WTC11 (cell line): Measurements from ENCODE around the gene SNX24. TPM values are rescaled to one million over a fixed set of nuclear protein-coding genes. Genes with fewer than 3 reads are reported as not detected.
A peak's percentile ranks its signal among the peaks of the same experiment; 100 is the strongest.

ENCODE experiments used
- ATAC-seq: fragments of 200-7000 bp; cut with Tn5 transposase; 2 replicates; pipeline ENCODE4 v1.10.0; 2021; ENCODE audit warnings: mild to moderate bottlenecking, moderate library complexity
- CTCF ChIA-PET: fragments of 300-600 bp; sonication (Branson Sonifier 250); formaldehyde crosslinking; loops from one replicate; lab custom pipeline; 2021; ENCODE audit warnings: antibody characterized with exemption; lab: Charles Lee
- POLR2A ChIA-PET: fragments of 350-600 bp; sonication (Branson Sonifier 250); formaldehyde crosslinking; loops from one replicate; lab custom pipeline; 2021; ENCODE audit warnings: antibody characterized with exemption; lab: Charles Lee
- DNase-seq: peaks from one replicate; pipeline ENCODE4 v3.0.0; 2021; ENCODE audit warnings: low spot score
- H3K27ac Mint-ChIP-seq: 2 replicates; pipeline ENCODE4 v1.8.0; 2021; ENCODE audit warnings: mixed read lengths
- H3K27me3 Mint-ChIP-seq: 2 replicates; pipeline ENCODE4 v1.8.0; 2021; ENCODE audit warnings: low read depth, mild to moderate bottlenecking, moderate library complexity, mixed read lengths
- H3K36me3 Mint-ChIP-seq: 2 replicates; pipeline ENCODE4 v1.8.0; 2021; ENCODE audit warnings: mixed read lengths
- H3K4me1 Mint-ChIP-seq: 2 replicates; pipeline ENCODE4 v1.8.0; 2022; ENCODE audit warnings: mixed read lengths
- H3K4me3 Mint-ChIP-seq: 2 replicates; pipeline ENCODE4 v1.8.0; 2021; ENCODE audit warnings: mild to moderate bottlenecking, moderate library complexity, mixed read lengths
- H3K9me3 Mint-ChIP-seq: 2 replicates; pipeline ENCODE4 v1.8.0; 2021; ENCODE audit warnings: mixed read lengths
- ATF2 ChIP-seq: sonication (generic); formaldehyde crosslinking; IDR thresholded peaks from 2 replicates; pipeline ENCODE4 v1.8.1; 2022; ENCODE audit warnings: low read depth, missing genetic modification reagents, borderline replicate concordance
- CDX4 ChIP-seq: fragments of 250-450 bp; sonication (Bioruptor Pico); IDR thresholded peaks from 2 replicates; pipeline ENCODE4 v1.9.0; 2021; ENCODE audit warnings: moderate library complexity, mild to moderate bottlenecking, inconsistent platforms, borderline replicate concordance
- EMX1 ChIP-seq: fragments of 250-450 bp; sonication (Bioruptor Pico); IDR thresholded peaks from 2 replicates; pipeline ENCODE4 v1.8.0; 2021; ENCODE audit warnings: mild to moderate bottlenecking
- ETV6 ChIP-seq: sonication (generic); formaldehyde crosslinking; IDR thresholded peaks from 2 replicates; pipeline ENCODE4 v1.8.1; 2022; ENCODE audit warnings: mild to moderate bottlenecking, missing genetic modification reagents
- FOXJ3 ChIP-seq: sonication (generic); formaldehyde crosslinking; IDR thresholded peaks from 2 replicates; pipeline ENCODE4 v1.9.0; 2021; ENCODE audit warnings: missing genetic modification reagents, mild to moderate bottlenecking, borderline replicate concordance
- HMGXB4 ChIP-seq: sonication (generic); formaldehyde crosslinking; IDR thresholded peaks from 2 replicates; pipeline ENCODE4 v1.8.1; 2023; ENCODE audit warnings: mild to moderate bottlenecking, moderate library complexity, missing genetic modification reagents
- KAT7 ChIP-seq: sonication (generic); formaldehyde crosslinking; IDR thresholded peaks from 2 replicates; pipeline ENCODE4 v1.8.1; 2023; ENCODE audit warnings: missing genetic modification reagents, mild to moderate bottlenecking, borderline replicate concordance
- PRDM15 ChIP-seq: sonication (generic); formaldehyde crosslinking; IDR thresholded peaks from 2 replicates; pipeline ENCODE4 v1.8.0; 2022; ENCODE audit warnings: missing genetic modification reagents
- SP1 ChIP-seq: sonication (generic); formaldehyde crosslinking; conservative IDR thresholded peaks from 2 replicates; pipeline ENCODE4 v1.8.1; 2022; ENCODE audit warnings: missing genetic modification reagents
- STAT6 ChIP-seq: sonication (generic); formaldehyde crosslinking; conservative IDR thresholded peaks from 2 replicates; pipeline ENCODE4 v1.8.1; 2023; ENCODE audit warnings: mild to moderate bottlenecking, low read depth, missing genetic modification reagents, moderate library complexity
- TP53 ChIP-seq: sonication (generic); formaldehyde crosslinking; IDR thresholded peaks from 2 replicates; pipeline ENCODE4 v1.8.1; 2023; ENCODE audit warnings: mild to moderate bottlenecking, missing genetic modification reagents
- ZNF121 ChIP-seq: sonication (generic); formaldehyde crosslinking; IDR thresholded peaks from 2 replicates; pipeline ENCODE4 v1.8.0; 2023; ENCODE audit warnings: missing genetic modification reagents
- ZNF396 ChIP-seq: fragments of 250-450 bp; sonication (Bioruptor Pico); IDR thresholded peaks from 2 replicates; pipeline ENCODE4 v1.8.0; 2021; ENCODE audit warnings: mild to moderate bottlenecking, moderate library complexity, borderline replicate concordance
- total RNA-seq: library from RNA; stranded (reverse); gene quantifications from 3 replicates; pipeline ENCODE4 v1.2.3, GENCODE V29; 2021

SNX24 gene
- total RNA-seq, 1 experiment from 2014 or later, result 15.5 TPM

GRCh38 chr5:122936088-122936487, 90.7 kb downstream of the SNX24 start:
- ChIA-PET CTCF (no interaction called here), POLR2A (no interaction called here)
- DNase-seq, result no peak
- Mint-ChIP-seq H3K9me3 (no peaks in the 10 kb centered on the region), H3K27ac (no peak overlapping the region), H3K4me1 (peaks cover 38% of the 10 kb centered on the region), H3K36me3 (no peaks in the 10 kb centered on the region), H3K27me3 (no peaks in the 10 kb centered on the region), H3K4me3 (no peak overlapping the region)
- no peak for TF ChIP-seq ZNF396
- no peak for TF ChIP-seq EMX1
- no peak for TF ChIP-seq CDX4 (CRISPR knock-in tag)
- TF ChIP-seq ZNF121 (CRISPR knock-in tag), result no peak
- no peak for TF ChIP-seq HMGXB4 (CRISPR knock-in tag)
- TF ChIP-seq ATF2 (CRISPR knock-in tag), result no peak
- no peak for TF ChIP-seq TP53
- no peak for TF ChIP-seq STAT6
- ATAC-seq, result no peak

GRCh38 chr5:122937914-122938313, 92.5 kb downstream of the SNX24 start:
- DNase-seq (no peak), ATAC-seq (peak; percentile 88)
- Mint-ChIP-seq H3K27ac (no peak overlapping the region), H3K36me3 (no peaks in the 10 kb centered on the region), H3K27me3 (no peaks in the 10 kb centered on the region), H3K4me1 (peaks cover 42% of the 10 kb centered on the region), H3K9me3 (no peaks in the 10 kb centered on the region), H3K4me3 (no peak overlapping the region)
- ChIA-PET CTCF (interaction anchor here (0.6 to 1.4 kb wide), 2 partner anchors 9 to 26 kb away, joined by 3 to 4 read pairs; no protein-coding TSS in a partner anchor), POLR2A (interaction anchor here (0.5 kb wide), 1 partner anchor 107 kb away, joined by 3 read pairs; no protein-coding TSS in a partner anchor)
- TF ChIP-seq ETV6 (CRISPR knock-in tag), result 0 out of 2 replicates have a peak, but pooled peaks have one; percentile 20
- no peak for TF ChIP-seq PRDM15 (CRISPR knock-in tag)
- TF ChIP-seq FOXJ3 (CRISPR knock-in tag), result no peak
- TF ChIP-seq KAT7 (CRISPR knock-in tag), result no peak
- TF ChIP-seq SP1 (CRISPR knock-in tag), result no peak
